Suppressor macrophage (primary cell): Measurements from ENCODE around the gene MFAP4.

ENCODE experiments used
- DNase-seq, 4 experiments: peaks; one replicate each; pipeline ENCODE4 v3.0.0-alpha.2; 2020 to 2022

The MFAP4 gene

GRCh38 chr17:19410091-19410490 is 23.1 kb upstream of the MFAP4 start:
- DNase-seq: no peak

- DNase-seq: peak in 1 of 4 experiments; percentile 11
Measured at GRCh38 chr17:19409509-19409908, 22.5 kb upstream of the MFAP4 start.

- no peak for DNase-seq
Measured at GRCh38 chr17:19409066-19409465, 22.1 kb upstream of the MFAP4 start.

- DNase-seq: no peak
Measured at GRCh38 chr17:19408346-19408710, 21.3 kb upstream of the MFAP4 start.

- no peak for DNase-seq
Measured at GRCh38 chr17:19407601-19408345, 20.8 kb upstream of the MFAP4 start.

DNA sequence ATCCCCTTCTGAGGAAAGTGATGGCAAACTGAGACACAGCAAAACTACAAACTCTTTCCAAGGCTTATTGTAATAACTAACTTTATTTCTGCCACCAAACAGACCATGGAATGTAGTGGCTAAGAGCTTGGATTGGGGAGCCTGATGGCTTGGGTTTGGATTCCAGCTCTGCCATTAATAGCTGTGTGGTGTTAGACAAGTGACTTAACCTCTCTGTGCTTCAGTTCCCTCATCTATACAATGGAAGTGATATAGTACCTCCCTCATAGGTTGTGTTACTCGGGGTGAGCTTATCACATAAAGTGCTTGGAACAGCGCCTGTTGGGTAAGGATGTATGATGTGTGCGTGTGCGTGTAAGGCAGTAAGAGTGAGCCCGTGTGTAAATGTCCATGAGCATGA is 18.1 kb upstream of the MFAP4 start:
- no peak for DNase-seq

- no peak for DNase-seq
Measured at GRCh38 chr17:19404264-19404663, 17.3 kb upstream of the MFAP4 start.

GRCh38 chr17:19403021-19403420 is 16.0 kb upstream of the MFAP4 start:
- DNase-seq: no peak

DNA sequence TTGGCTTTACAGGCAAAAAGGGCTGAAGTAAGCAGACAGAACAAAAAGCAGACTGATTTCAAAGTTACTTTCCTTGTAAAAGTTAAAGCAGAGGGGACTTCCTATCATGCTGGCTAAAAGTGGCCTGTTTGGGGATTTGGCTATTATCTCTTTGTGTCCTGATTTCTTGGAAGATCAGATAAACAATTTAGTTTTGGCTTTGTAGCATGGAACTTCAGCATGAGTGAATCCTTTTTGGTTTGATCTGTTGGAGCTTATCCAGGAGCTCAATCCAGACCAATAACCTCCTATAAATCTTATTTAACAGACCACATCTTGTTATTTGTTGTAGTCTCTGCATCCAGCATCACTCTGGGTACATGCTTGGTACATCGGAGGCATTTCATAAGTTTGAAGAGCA is 15.2 kb upstream of the MFAP4 start:
- no peak for DNase-seq

DNA sequence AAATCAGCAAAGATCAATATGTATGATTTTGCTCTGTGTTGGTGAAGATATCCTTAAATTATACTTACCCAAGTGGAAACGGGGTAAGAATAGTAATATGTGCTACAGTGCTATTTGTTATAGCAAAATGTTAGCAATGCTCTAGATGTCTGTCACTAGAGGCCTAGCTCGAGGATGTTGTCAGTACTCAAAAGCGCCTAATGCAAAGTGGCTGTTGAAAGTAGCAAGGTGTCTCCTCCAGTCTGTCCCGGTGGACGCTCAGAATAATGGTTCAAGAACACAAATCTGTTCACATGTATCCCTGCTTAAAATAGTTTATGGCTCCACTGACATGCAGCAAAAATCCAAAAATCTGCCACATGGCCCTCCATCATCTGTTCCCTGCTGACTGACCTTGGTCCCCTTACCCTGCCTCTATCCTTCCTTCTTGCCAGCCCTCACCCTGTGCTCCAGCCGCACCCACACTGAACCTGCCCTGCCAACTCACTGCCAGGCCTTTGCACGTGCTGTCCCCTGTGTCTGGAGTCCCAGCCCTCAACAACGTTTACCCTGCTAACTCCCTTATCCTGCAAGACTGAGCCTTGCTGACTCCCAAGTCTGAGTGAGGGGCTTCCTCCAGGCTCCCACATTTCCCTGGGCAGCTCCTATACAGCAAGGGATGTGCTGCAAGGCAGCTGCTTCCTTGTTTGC is 14.5 kb upstream of the MFAP4 start:
- no peak for DNase-seq

GRCh38 chr17:19399750-19400450 is 12.9 kb upstream of the MFAP4 start:
- no peak for DNase-seq

DNA sequence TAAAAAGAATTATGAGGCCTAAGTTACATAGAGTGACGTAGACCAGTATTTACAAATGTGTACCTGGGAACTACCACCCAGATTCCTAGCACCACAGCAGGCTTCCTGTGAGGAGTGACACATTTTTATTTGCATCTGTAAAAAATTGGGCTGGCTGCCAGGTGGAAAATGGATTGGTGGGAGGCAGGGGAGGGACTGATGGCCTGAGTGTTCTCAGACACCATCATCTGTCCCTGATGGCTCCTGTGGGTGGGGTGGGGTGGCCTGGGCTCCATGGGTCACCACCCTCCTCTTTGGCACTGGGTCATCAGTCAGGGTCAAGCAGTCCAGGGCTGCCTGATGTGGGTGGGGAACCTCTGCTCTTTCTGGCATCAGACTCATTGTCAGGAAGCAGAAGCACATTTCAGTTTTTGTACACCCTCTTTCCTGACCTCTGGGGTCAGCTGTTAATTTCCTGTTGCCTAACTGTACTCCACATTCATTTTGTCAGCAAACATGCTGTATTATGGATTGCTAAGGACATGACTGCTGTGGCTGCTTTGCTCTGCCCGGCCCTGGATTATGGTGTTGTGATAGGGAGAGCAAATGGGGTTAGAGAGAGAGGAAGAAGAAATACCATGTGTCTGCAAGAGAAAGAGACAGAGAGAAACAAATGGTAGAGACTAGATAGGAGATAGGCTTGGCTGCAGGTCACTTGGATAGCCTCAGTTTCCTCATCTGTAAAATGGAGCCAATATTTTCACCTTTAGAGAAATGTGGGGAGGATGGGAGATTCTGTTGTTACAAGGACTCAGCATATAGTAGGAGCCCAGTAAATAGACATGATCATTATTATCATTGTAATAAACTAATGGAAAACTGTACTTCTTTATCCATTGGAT is 11.6 kb upstream of the MFAP4 start:
- peak; percentile 87 to 97 (median 92) for DNase-seq

DNA sequence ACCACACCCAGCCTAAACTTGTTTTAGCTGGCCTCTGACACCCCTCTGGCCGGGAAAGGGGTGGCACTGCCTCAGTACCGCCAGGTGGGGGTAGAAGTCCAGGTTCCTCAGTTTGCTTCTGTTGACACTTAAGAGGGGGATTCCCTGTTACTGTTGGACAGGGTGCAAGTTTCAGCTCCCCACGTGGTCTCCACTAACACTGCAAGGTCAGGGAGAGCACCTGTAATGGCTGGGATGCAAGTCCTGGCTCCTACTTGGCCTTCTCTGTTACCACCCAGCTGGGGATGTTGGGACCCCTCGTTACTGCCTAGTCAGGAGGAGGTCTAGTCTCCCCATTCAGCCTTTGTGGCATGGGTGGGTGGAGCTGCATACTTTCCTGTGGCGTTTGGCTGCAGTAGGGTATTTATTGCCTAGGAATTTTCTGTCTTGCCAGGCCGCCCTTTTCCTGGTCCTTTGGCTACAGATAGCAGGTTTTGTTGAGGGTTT is 10.6 kb upstream of the MFAP4 start:
- DNase-seq: no peak

DNA sequence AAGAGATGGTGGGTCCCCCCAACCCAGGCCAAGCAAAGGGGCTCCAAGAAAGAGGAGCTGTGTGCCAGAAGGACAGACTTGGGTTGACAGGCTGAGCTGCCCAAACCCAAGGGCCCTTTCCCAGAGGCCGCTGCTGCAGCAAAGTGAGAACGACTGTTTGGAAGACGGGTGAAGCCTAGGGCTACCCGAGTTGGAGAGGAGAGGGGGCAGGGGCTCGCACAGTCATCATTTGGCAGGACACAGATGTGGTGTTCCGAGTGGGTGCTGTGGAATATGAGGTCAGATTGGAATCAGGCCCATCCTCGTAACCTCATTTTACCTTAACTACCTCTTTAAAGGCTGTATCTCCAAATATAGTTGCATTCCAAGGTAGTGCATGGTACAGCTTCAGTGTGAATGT is 5.3 kb upstream of the MFAP4 start:
- no peak for DNase-seq

- DNase-seq: no peak
Measured at GRCh38 chr17:19391432-19391831, 4.4 kb upstream of the MFAP4 start.

DNA sequence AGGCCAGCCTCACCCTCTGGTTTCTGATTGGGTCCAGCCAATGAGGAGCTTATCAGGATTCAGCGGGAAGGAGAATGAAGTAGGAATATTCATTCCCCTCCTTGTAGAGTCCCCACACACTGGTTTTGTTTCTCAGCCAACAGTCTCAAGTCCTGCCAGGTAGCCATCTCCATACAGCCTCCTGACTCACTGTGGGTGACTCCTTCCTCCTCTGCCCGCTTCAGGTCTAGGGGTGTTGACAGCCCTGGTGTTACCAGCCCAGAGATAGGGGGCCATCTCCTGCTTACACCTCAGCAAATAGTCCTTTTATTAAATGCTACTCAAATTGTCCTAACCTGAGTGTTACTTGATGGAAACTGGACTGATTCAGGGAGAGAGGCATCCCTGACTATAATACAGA is 4.0 kb upstream of the MFAP4 start:
- DNase-seq: no peak

DNA sequence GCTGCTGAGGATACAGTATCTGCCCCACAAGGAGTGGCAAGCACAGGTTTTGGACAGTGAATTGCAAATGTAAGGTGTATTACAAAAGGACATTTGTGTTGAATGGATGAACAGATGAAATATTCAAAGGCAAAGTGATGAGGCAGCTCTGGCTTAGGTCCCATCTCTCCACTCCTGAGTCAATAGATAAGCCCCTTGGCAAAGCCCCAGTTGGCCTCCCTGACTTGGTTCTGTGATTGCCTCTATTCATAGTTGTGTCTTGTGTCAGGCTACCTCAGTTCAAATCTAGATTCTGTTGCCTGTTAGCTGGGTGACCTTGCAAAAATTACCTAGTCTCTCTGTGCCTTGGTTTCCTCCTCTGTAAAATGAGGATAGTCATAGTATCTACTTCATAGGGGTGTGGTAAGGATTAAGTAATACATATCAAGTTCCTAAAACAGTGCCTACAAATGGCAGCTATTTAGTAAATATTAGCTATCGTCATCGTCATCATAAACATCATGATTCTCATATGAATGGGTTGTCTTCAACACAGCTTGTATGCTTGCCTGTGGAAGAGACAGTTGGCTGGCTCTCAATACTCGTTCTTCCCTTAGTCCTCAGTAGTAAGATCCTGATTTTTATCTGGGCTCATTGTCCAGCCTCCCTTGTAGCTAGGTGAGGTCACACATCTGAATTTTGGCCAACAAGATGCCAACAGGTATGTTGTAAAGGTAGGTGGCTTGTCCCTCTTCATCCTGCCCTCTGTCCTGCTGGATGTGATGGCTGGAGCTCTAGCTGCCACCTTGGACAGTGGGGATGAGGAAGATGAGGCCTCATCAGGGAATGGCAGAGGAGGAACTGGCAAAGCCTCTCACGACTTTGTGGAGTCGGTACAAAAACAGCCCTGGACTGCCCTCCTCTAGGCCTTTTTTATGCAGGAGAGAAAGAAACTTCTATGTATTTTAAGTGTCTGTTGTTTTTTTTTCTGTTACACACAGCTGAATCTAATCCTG is 2.1 kb upstream of the MFAP4 start:
- DNase-seq: peak in 3 of 4 experiments; percentile 32 to 56 (median 43)

DNA sequence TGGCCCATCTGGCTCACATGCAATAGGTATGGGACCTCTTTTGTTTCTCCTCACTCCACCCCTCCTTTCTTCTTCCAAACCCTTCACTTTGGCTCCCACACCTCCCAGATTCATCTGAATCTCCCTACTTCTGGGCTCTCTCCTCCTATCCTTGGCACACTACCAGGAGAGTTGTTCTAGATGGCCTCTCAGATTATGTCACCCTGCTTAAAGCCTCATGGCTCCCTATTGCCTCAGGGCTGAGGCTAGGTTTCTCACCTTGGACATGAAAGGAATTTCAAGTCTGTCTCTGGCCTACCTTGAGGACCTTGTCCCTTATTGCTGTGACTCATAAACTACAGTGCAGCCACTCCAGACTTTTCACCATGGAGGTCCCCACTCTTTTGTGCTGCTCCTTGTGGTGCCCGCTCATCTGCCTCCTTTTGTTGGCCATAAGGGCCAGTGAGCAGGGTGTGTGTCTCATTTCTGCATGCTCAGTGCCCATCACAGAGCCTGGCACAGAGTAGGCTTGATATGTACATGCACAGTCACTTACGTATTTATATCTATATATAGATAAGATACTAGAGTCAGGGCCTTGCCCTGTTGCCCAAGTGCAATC is 1.0 kb upstream of the MFAP4 start:
- peak in 3 of 4 experiments; percentile 27 to 47 (median 34) for DNase-seq

- peak; percentile 91 to 98 (median 93) for DNase-seq
Measured at GRCh38 chr17:19386051-19386929, 700 bp downstream of the MFAP4 start.

GRCh38 chr17:19385521-19385983 is 1.4 kb downstream of the MFAP4 start:
- DNase-seq: no peak
